HepG2 (cell line): ENCODE measurements around the gene GDF7. TPM values are rescaled to one million over a fixed set of nuclear protein-coding genes. Genes with fewer than 3 reads are reported as not detected.

Experiments
- CHCHD3 ChIP-seq: sonication (generic); formaldehyde crosslinking; IDR thresholded peaks from 2 replicates; pipeline ENCODE4 v1.8.0; 2022; ENCODE audit warnings: mild to moderate bottlenecking, missing genetic modification reagents, moderate library complexity
- MTF2 ChIP-seq: sonication (generic); formaldehyde crosslinking; IDR thresholded peaks from 2 replicates; pipeline ENCODE4 v1.5.0; 2020; ENCODE audit warnings: missing genetic modification reagents, borderline replicate concordance
- NR2F1 ChIP-seq, 2 experiments: fragments of 450-650 bp in 1 of 2; formaldehyde crosslinking in 1 of 2; IDR thresholded peaks; 2 replicates each; pipeline versions ENCODE4 v1.5.0 to v1.6.1; 2016 to 2020; ENCODE audit warnings: mild to moderate bottlenecking in 1 of 2, missing compliant biosample characterization in 1 of 2, missing genetic modification reagents in 1 of 2, moderate library complexity in 1 of 2
- RBM39 ChIP-seq: fragments of 200-400 bp; formaldehyde crosslinking; IDR thresholded peaks from one replicate; pipeline ENCODE4 v1.6.1; 2018; ENCODE audit warnings: antibody characterized with exemption, mild to moderate bottlenecking, low read depth, low read length; ENCODE audit not compliant: poor library complexity, severe bottlenecking
- RXRB ChIP-seq: IDR thresholded peaks from 2 replicates; pipeline ENCODE4 v1.6.1; 2016; ENCODE audit warnings: borderline replicate concordance, missing genetic modification reagents, missing compliant biosample characterization
- SIN3A ChIP-seq: IDR thresholded peaks from 2 replicates; pipeline ENCODE4 v1.6.1; 2011; ENCODE audit warnings: low read depth, mild to moderate bottlenecking, control low read depth, low read length, borderline replicate concordance
- SOX6 ChIP-seq, 2 experiments: fragments of 450-650 bp in 1 of 2; sonication (generic) in 1 of 2; formaldehyde crosslinking in 1 of 2; IDR thresholded peaks; 2 replicates each; pipeline versions ENCODE4 v1.4.0 to v1.6.1; 2017 to 2020; ENCODE audit warnings: antibody characterized with exemption in 1 of 2, mild to moderate bottlenecking in 1 of 2, missing genetic modification reagents in 1 of 2
- SSRP1 ChIP-seq: IDR thresholded peaks from 2 replicates; pipeline ENCODE4 v1.6.1; 2016; ENCODE audit warnings: control low read depth
- TCF12 ChIP-seq, 2 experiments: fragments of 450-650 bp in 1 of 2; sonication (generic) in 1 of 2; formaldehyde crosslinking in 1 of 2; IDR thresholded peaks; 2 replicates each; pipeline versions ENCODE4 v1.6.1 to v1.8.0; 2017 to 2022; ENCODE audit warnings: antibody characterized with exemption in 1 of 2, mild to moderate bottlenecking in 1 of 2, missing genetic modification reagents in 1 of 2, moderate library complexity in 1 of 2
- TEAD3 ChIP-seq: optimal IDR thresholded peaks from 2 replicates; pipeline ENCODE3; 2016; ENCODE audit warnings: borderline replicate concordance
- TRIM24 ChIP-seq: sonication (generic); formaldehyde crosslinking; IDR thresholded peaks from 2 replicates; pipeline ENCODE4 v1.8.0; 2022; ENCODE audit warnings: mild to moderate bottlenecking, missing genetic modification reagents
- ZBTB21 ChIP-seq: sonication (generic); formaldehyde crosslinking; IDR thresholded peaks from 2 replicates; pipeline ENCODE4 v1.4.0; 2020; ENCODE audit warnings: missing genetic modification reagents
- ZKSCAN1 ChIP-seq: fragments of 150-350 bp; IDR thresholded peaks from 2 replicates; pipeline ENCODE4 v1.6.1; 2014; ENCODE audit warnings: low read length
- ZNF670 ChIP-seq: sonication (generic); formaldehyde crosslinking; IDR thresholded peaks from 2 replicates; pipeline ENCODE4 v1.8.0; 2022; ENCODE audit warnings: mild to moderate bottlenecking, missing genetic modification reagents, borderline replicate concordance
- ZNF790 ChIP-seq: sonication (generic); formaldehyde crosslinking; IDR thresholded peaks from 2 replicates; pipeline ENCODE4 v1.8.0; 2022; ENCODE audit warnings: missing genetic modification reagents, mild to moderate bottlenecking, borderline replicate concordance
- polyA plus RNA-seq, 8 experiments: library from polyadenylated mRNA; depleted of rRNA in 3 of 8; stranded (reverse) in 7 of 8; unstranded in 1 of 8; fragments of >200 nt; fragmentation: Illumina TruSeq in 4 of 8; extraction: Trizol in 4 of 8; gene quantifications; 2 replicates each; pipeline versions ENCODE4 v1.2.1 to v1.2.3, GENCODE V29; 2011 to 2016; ENCODE audit warnings: low read depth in 4 of 8, missing spikeins in 1 of 8, mixed read lengths in 1 of 8; ENCODE audit not compliant: insufficient read depth in 1 of 8
- total RNA-seq, 5 experiments: library from RNA; depleted of rRNA; stranded (reverse); fragments of >200 nt; fragmentation: Illumina TruSeq; extraction: Trizol; gene quantifications; 2 replicates each; pipeline ENCODE4 v1.2.3, GENCODE V29; 2016; ENCODE audit warnings: low read depth in 1 of 5
- TF ChIP-seq, protein P1 (sequence below): sonication (generic); formaldehyde crosslinking; IDR thresholded peaks from 2 replicates; pipeline ENCODE4 v1.8.1; 2023; ENCODE audit warnings: mild to moderate bottlenecking, missing genetic modification reagents
- TF ChIP-seq, protein P2 (sequence below): sonication (generic); formaldehyde crosslinking; IDR thresholded peaks from 2 replicates; pipeline ENCODE4 v1.9.0; 2021; ENCODE audit warnings: missing genetic modification reagents, mild to moderate bottlenecking, borderline replicate concordance
- TF ChIP-seq, protein P3 (sequence below): sonication (generic); formaldehyde crosslinking; IDR thresholded peaks from 2 replicates; pipeline ENCODE4 v1.4.0; 2020; ENCODE audit warnings: mild to moderate bottlenecking, missing genetic modification reagents
- TF ChIP-seq, protein P4 (sequence below): sonication (generic); formaldehyde crosslinking; IDR thresholded peaks from 2 replicates; pipeline ENCODE4 v1.4.0; 2020; ENCODE audit warnings: missing genetic modification reagents
- TF ChIP-seq, protein P5 (sequence below): sonication (generic); formaldehyde crosslinking; IDR thresholded peaks from 2 replicates; pipeline ENCODE4 v1.5.0; 2020; ENCODE audit warnings: mild to moderate bottlenecking, missing genetic modification reagents

GDF7 gene
- total and polyA plus RNA-seq, 2 of the 13 experiments (the other 11 are each of a cell fraction or from before 2014, with no cell fraction given) = 1.6 to 15.0 TPM

DNA sequence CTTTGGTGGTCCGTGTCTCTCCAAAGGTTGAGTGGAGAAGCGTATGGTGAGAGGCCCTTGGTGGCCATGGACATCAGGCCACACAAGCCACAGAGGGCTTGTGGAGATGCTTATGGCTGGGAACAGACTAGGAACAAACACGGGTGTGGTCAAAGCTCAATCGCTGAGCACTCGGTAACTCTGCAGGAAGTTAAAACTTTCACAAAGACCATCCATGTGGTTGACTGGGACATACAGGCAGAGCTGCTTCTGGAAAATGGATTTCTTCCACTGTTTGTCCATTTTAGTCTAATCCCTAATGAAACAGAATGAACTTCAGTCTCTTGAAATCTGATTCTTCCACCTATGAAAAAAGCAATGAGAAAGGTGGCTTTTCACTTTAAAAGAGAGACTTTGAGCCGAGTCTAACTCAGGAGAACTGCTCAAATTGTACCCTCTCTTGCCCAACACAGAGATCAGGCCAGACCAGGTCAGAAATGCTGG lies 17.7 kb downstream of the GDF7 start (continued):
- TF ChIP-seq, protein P1, sequence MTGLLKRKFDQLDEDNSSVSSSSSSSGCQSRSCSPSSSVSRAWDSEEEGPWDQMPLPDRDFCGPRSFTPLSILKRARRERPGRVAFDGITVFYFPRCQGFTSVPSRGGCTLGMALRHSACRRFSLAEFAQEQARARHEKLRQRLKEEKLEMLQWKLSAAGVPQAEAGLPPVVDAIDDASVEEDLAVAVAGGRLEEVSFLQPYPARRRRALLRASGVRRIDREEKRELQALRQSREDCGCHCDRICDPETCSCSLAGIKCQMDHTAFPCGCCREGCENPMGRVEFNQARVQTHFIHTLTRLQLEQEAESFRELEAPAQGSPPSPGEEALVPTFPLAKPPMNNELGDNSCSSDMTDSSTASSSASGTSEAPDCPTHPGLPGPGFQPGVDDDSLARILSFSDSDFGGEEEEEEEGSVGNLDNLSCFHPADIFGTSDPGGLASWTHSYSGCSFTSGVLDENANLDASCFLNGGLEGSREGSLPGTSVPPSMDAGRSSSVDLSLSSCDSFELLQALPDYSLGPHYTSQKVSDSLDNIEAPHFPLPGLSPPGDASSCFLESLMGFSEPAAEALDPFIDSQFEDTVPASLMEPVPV (CRISPR knock-in tag) = no peak
- TF ChIP-seq RBM39 (no peak), NR2F1 (CRISPR knock-in tag; IDR thresholded peaks at IDR 0.05) (no peak), TEAD3 (CRISPR knock-in tag) (peak; percentile 43), MTF2 (no peak), ZKSCAN1 (no peak), ZBTB21 (CRISPR knock-in tag) (no peak), SIN3A (no peak), TCF12 (IDR thresholded peaks at IDR 0.05) (no peak), TCF12 (CRISPR knock-in tag; IDR thresholded peaks at IDR 0.05) (no peak), CHCHD3 (CRISPR knock-in tag) (no peak), SOX6 (IDR thresholded peaks at IDR 0.05) (no peak), SOX6 (CRISPR knock-in tag; IDR thresholded peaks at IDR 0.05) (peak; percentile 96), ZNF670 (CRISPR knock-in tag) (no peak), ZNF790 (CRISPR knock-in tag) (no peak), RXRB (CRISPR knock-in tag) (0 out of 2 replicates have a peak, but pooled peaks have one; percentile 12), TRIM24 (CRISPR knock-in tag) (no peak), SSRP1 (CRISPR knock-in tag) (no peak)
- TF ChIP-seq, protein P2, sequence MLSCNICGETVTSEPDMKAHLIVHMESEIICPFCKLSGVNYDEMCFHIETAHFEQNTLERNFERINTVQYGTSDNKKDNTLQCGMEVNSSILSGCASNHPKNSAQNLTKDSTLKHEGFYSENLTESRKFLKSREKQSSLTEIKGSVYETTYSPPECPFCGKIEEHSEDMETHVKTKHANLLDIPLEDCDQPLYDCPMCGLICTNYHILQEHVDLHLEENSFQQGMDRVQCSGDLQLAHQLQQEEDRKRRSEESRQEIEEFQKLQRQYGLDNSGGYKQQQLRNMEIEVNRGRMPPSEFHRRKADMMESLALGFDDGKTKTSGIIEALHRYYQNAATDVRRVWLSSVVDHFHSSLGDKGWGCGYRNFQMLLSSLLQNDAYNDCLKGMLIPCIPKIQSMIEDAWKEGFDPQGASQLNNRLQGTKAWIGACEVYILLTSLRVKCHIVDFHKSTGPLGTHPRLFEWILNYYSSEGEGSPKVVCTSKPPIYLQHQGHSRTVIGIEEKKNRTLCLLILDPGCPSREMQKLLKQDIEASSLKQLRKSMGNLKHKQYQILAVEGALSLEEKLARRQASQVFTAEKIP (CRISPR knock-in tag) = no peak
- TF ChIP-seq, protein P3, sequence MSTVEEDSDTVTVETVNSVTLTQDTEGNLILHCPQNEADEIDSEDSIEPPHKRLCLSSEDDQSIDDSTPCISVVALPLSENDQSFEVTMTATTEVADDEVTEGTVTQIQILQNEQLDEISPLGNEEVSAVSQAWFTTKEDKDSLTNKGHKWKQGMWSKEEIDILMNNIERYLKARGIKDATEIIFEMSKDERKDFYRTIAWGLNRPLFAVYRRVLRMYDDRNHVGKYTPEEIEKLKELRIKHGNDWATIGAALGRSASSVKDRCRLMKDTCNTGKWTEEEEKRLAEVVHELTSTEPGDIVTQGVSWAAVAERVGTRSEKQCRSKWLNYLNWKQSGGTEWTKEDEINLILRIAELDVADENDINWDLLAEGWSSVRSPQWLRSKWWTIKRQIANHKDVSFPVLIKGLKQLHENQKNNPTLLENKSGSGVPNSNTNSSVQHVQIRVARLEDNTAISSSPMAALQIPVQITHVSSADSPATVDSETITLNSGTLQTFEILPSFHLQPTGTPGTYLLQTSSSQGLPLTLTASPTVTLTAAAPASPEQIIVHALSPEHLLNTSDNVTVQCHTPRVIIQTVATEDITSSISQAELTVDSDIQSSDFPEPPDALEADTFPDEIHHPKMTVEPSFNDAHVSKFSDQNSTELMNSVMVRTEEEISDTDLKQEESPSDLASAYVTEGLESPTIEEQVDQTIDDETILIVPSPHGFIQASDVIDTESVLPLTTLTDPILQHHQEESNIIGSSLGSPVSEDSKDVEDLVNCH (CRISPR knock-in tag) = no peak
- TF ChIP-seq, protein P4, sequence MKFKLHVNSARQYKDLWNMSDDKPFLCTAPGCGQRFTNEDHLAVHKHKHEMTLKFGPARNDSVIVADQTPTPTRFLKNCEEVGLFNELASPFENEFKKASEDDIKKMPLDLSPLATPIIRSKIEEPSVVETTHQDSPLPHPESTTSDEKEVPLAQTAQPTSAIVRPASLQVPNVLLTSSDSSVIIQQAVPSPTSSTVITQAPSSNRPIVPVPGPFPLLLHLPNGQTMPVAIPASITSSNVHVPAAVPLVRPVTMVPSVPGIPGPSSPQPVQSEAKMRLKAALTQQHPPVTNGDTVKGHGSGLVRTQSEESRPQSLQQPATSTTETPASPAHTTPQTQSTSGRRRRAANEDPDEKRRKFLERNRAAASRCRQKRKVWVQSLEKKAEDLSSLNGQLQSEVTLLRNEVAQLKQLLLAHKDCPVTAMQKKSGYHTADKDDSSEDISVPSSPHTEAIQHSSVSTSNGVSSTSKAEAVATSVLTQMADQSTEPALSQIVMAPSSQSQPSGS (CRISPR knock-in tag) = no peak
- TF ChIP-seq, protein P5, sequence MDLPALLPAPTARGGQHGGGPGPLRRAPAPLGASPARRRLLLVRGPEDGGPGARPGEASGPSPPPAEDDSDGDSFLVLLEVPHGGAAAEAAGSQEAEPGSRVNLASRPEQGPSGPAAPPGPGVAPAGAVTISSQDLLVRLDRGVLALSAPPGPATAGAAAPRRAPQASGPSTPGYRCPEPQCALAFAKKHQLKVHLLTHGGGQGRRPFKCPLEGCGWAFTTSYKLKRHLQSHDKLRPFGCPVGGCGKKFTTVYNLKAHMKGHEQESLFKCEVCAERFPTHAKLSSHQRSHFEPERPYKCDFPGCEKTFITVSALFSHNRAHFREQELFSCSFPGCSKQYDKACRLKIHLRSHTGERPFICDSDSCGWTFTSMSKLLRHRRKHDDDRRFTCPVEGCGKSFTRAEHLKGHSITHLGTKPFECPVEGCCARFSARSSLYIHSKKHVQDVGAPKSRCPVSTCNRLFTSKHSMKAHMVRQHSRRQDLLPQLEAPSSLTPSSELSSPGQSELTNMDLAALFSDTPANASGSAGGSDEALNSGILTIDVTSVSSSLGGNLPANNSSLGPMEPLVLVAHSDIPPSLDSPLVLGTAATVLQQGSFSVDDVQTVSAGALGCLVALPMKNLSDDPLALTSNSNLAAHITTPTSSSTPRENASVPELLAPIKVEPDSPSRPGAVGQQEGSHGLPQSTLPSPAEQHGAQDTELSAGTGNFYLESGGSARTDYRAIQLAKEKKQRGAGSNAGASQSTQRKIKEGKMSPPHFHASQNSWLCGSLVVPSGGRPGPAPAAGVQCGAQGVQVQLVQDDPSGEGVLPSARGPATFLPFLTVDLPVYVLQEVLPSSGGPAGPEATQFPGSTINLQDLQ = no peak
